OCI-LY3 (cell line): ENCODE data around the gene ARVCF.

Experiments
- H2AFZ ChIP-seq: fragments of 200-600, 300-600 bp; shearing (Covaris generic); 2 replicates; pipeline ENCODE4 v1.6.0; 2014; ENCODE audit warnings: antibody characterized with exemption, low read depth, low read length
- H3K27ac ChIP-seq: fragments of 200-600, 300-600 bp; sonication (generic); 2 replicates; pipeline ENCODE4 v1.5.1; 2014; ENCODE audit warnings: mild to moderate bottlenecking, low read length, moderate library complexity, mixed read lengths
- H3K27me3 ChIP-seq: fragments of 200-600, 300-600 bp; sonication (generic); 2 replicates; pipeline ENCODE4 v1.6.1; 2014; ENCODE audit warnings: low read depth, low read length, mixed read lengths
- H3K36me3 ChIP-seq: fragments of 200-600, 300-600 bp; sonication (generic); replicated peaks from 2 replicates; pipeline ENCODE3; 2014; ENCODE audit warnings: low read depth, low read length, mixed read lengths
- H3K4me1 ChIP-seq: fragments of 300-600, 200-600 bp; sonication (generic); 2 replicates; pipeline ENCODE4 v1.6.1; 2014; ENCODE audit warnings: low read length, mixed read lengths
- H3K4me2 ChIP-seq: fragments of 200-600, 300-600 bp; sonication (generic); 2 replicates; pipeline ENCODE4 v1.6.1; 2014; ENCODE audit warnings: low read length, mixed read lengths
- H3K4me3 ChIP-seq: fragments of 300-600, 200-600 bp; sonication (generic); 2 replicates; pipeline ENCODE4 v1.5.1; 2014; ENCODE audit warnings: antibody characterized with exemption, mild to moderate bottlenecking, low read length, moderate library complexity
- H3K79me2 ChIP-seq: fragments of 300-600, 200-600 bp; shearing (Covaris generic); 2 replicates; pipeline ENCODE4 v1.6.1; 2014; ENCODE audit warnings: mild to moderate bottlenecking, low read length, mixed read lengths
- H3K9ac ChIP-seq: fragments of 300-600, 200-600 bp; shearing (Covaris generic); 2 replicates; pipeline ENCODE4 v1.6.0; 2014; ENCODE audit warnings: mild to moderate bottlenecking, low read length, moderate library complexity
- H3K9me3 ChIP-seq: fragments of 200-600, 300-600 bp; shearing (Covaris generic); 2 replicates; pipeline ENCODE4 v1.6.1; 2014; ENCODE audit warnings: low read length, mixed read lengths; ENCODE audit not compliant: insufficient read depth
- H4K20me1 ChIP-seq: fragments of 200-600, 300-600 bp; sonication (generic); 2 replicates; pipeline ENCODE4 v1.6.1; 2016; ENCODE audit warnings: low read length, mixed read lengths; ENCODE audit not compliant: insufficient read depth
- EZH2phosphoT487 ChIP-seq: fragments of 200-600 bp; shearing (Covaris generic); IDR thresholded peaks from 2 replicates; pipeline ENCODE4 v1.6.1; 2018; ENCODE audit warnings: antibody characterized with exemption, mixed run types, low read depth
- TF ChIP-seq, protein P1 (sequence below): fragments of 200-600, 300-600 bp; sonication (generic); IDR thresholded peaks from 2 replicates; pipeline ENCODE4 v1.5.1; 2014; ENCODE audit warnings: antibody characterized with exemption, low read length, low read depth

The ARVCF gene

DNA sequence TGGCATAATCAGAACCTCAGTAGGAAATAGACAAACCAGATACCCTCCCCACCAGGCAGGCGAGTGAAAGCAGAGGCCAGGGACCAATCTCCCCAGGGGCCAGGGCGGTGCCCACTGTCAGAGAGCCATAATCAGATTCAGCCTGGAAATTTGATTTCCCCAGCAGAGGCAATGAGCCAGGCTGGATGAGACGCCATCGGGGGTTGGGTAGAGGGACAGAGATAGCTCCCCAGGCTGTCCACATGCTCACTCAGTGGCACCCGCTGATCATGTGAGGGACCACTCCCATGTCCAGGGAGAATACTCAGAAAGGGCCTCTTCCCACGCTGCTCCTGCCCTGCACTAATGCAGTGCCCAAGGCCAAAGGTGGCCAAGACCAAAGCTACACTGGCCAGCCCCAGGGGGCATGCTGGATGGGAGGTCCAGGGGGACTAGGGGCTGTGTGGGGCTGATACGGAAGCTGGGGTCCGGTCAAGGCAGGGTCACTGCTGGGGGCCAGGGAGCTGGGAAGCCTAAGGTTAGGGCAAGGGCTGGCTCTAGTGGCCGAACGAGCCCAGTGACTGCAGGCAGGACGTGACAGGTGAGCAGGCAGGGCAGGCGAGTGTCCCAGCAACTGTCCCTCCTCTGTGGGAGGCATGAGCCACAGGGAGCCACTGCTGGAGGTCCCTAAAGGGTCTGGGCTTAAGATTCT lies 19.8 kb downstream of the ARVCF start:
- Histone ChIP-seq H3K4me1 (no peaks in the 10 kb centered on the region), H3K9me3 (no peaks in the 10 kb centered on the region), H3K4me3 (no peak overlapping the region), H4K20me1 (no peaks in the 10 kb centered on the region), H2AFZ (no peak overlapping the region), H3K9ac (no peak overlapping the region), H3K27me3 (no peaks in the 10 kb centered on the region), H3K36me3 (no peaks in the 10 kb centered on the region), H3K79me2 (no peaks in the 10 kb centered on the region), H3K27ac (no peak overlapping the region), H3K4me2 (no peak overlapping the region)
- TF ChIP-seq, protein P1, sequence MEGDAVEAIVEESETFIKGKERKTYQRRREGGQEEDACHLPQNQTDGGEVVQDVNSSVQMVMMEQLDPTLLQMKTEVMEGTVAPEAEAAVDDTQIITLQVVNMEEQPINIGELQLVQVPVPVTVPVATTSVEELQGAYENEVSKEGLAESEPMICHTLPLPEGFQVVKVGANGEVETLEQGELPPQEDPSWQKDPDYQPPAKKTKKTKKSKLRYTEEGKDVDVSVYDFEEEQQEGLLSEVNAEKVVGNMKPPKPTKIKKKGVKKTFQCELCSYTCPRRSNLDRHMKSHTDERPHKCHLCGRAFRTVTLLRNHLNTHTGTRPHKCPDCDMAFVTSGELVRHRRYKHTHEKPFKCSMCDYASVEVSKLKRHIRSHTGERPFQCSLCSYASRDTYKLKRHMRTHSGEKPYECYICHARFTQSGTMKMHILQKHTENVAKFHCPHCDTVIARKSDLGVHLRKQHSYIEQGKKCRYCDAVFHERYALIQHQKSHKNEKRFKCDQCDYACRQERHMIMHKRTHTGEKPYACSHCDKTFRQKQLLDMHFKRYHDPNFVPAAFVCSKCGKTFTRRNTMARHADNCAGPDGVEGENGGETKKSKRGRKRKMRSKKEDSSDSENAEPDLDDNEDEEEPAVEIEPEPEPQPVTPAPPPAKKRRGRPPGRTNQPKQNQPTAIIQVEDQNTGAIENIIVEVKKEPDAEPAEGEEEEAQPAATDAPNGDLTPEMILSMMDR: no peak
- TF ChIP-seq EZH2phosphoT487: no peak

DNA sequence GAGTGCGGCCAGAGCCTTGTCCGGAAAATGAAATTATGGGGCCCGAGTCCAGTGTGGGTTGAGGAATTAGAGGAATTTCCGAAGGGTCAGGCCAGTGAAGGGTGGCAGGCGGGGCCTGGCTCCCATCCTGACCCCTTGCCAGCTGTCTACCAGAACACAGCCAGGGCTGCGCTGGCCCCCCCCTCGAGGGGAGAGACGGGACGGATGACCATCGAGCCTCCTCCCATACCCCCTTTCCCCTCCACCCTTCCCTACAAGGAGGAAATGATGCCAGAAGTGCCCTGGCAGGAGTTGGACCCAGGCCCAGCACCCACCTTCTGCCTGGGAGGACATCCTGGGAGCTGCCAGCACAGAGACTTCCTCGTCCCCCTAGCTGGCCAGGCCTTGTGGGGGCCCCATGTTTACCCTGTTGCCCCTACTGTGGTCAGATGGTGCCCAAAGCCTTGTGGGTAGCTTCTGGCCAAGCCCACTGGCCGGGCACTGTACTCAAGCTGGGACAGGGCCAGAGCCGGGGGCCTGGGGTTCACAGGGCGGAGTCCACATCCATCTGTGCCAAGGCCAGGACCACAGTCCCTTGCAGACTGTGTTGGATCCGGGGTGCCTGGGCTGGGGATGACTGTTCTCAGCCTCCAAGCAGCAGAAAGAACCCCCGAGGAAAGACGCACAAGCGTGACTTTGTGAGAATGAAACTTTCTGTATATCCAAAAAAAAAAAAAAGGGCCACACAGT lies 20.8 kb downstream of the ARVCF start:
- H3K27me3 ChIP-seq: no peaks in the 10 kb centered on the region
- no peak overlapping the region for H3K4me2 ChIP-seq
- H4K20me1 ChIP-seq: no peaks in the 10 kb centered on the region
- H3K4me3 ChIP-seq: no peak overlapping the region
- TF ChIP-seq, protein P1: no peak
- no peak for TF ChIP-seq EZH2phosphoT487
- H3K9ac ChIP-seq: no peak overlapping the region
- no peaks in the 10 kb centered on the region for H3K9me3 ChIP-seq
- H3K79me2 ChIP-seq: no peaks in the 10 kb centered on the region
- no peaks in the 10 kb centered on the region for H3K4me1 ChIP-seq
- no peaks in the 10 kb centered on the region for H3K36me3 ChIP-seq
- no peak overlapping the region for H2AFZ ChIP-seq
- no peak overlapping the region for H3K27ac ChIP-seq

DNA sequence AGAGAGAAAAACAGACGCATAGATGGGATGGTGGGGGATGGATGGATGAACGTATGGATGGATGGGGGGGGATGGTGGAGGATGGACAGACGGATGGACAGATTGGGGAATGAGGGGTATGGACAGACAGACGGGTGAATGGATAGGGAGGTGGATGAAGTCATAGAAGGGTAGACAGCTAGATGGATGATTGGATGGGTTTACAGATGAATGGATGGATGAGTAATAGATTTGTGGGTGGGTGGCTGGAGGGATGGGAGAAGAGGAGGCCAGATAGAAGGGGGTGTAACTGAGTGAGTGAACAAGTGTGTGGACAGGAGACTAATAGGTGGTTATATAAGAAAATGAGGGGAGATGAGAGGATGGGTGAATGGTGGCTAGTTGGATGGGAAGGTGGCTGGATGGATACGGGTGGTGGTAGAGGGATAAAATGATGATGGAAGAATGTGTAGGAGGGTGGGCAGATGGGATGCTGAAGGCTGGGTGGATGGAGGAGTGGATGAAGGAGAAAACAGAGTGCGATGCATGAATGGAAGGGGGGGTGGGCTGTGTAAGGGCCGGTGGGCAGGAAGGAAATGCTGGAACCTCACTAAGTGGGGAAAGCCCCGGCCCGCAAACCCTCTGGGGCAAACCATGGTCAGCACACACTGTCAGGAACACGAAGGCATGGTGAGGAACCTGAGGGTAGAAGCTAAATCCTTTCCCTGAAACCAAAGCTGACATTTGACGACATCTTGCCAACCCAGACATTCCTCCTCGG lies 21.6 kb downstream of the ARVCF start:
- Histone ChIP-seq H3K27me3 (no peaks in the 10 kb centered on the region), H3K27ac (no peak overlapping the region)
- no peak for TF ChIP-seq EZH2phosphoT487
- TF ChIP-seq, protein P1: no peak

DNA sequence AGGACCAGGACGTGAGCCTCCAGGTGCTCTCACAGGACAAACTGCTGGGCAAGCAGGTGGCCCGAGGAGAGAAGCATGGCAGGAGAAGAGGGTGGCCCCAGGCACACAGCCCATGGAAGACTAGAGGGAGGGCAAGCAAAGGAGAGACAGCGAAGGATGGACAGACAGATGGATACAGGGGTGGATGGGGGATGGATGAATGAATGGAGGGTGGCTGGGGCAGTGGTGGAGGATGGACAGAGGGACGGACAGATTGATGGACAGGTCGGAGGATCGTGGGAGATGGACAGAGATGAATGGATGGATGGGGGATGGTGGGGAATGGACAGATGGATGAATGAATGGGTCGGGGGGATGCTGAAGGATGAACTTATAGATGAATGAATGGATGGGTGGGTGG lies 22.7 kb downstream of the ARVCF start:
- Histone ChIP-seq H3K79me2 (no peaks in the 10 kb centered on the region), H3K4me1 (no peaks in the 10 kb centered on the region), H3K27me3 (no peaks in the 10 kb centered on the region), H3K4me3 (no peak overlapping the region), H2AFZ (no peak overlapping the region), H4K20me1 (no peaks in the 10 kb centered on the region), H3K27ac (no peak overlapping the region), H3K36me3 (no peaks in the 10 kb centered on the region), H3K4me2 (no peak overlapping the region), H3K9ac (no peak overlapping the region), H3K9me3 (no peaks in the 10 kb centered on the region)
- TF ChIP-seq EZH2phosphoT487: no peak
- TF ChIP-seq, protein P1: no peak

More for the DNA sequence above, 21.6 kb downstream of the ARVCF start:
- Histone ChIP-seq H4K20me1 (no peaks in the 10 kb centered on the region), H3K4me3 (no peak overlapping the region), H3K9me3 (no peaks in the 10 kb centered on the region), H3K36me3 (no peaks in the 10 kb centered on the region), H2AFZ (no peak overlapping the region), H3K79me2 (no peaks in the 10 kb centered on the region), H3K4me2 (no peak overlapping the region), H3K4me1 (no peaks in the 10 kb centered on the region), H3K9ac (no peak overlapping the region)
